IMR-90 (cell line): ENCODE measurements around the gene KCNMA1. TPM values are rescaled to one million over a fixed set of nuclear protein-coding genes. Genes with fewer than 3 reads are reported as not detected.

Experiments
- ATAC-seq: fragments of 200-7000 bp; cut with Tn5 transposase; 2 replicates; pipeline ENCODE4 v1.9.1; 2020; ENCODE audit warnings: low read depth, mild to moderate bottlenecking, moderate library complexity
- BruUV-seq: library from RNA; stranded (reverse); fragments of 400-500 nt; replicated peaks from 2 replicates; lab custom pipeline; 2021; lab: Mats Ljungman, UMichigan
- CTCF ChIA-PET: fragments of 300-600 bp; formaldehyde crosslinking; extraction: SDS; loops from one replicate; lab custom pipeline; 2021; ENCODE audit warnings: antibody characterized with exemption; lab: Yijun Ruan, JAX
- POLR2A ChIA-PET: fragments of 300-600 bp; sonication (Branson Sonifier 250); formaldehyde crosslinking; loops from one replicate; lab custom pipeline; 2022; ENCODE audit warnings: antibody characterized with exemption; ENCODE audit not compliant: unreplicated experiment; lab: Charles Lee
- DNase-seq: peaks from one replicate; pipeline ENCODE4 v3.0.0; 2013
- H2AFZ ChIP-seq: replicated peaks from 2 replicates; pipeline ENCODE3; 2013; ENCODE audit warnings: low read length, mild to moderate bottlenecking; ENCODE audit not compliant: poor library complexity
- H2AK5ac ChIP-seq: 2 replicates; pipeline ENCODE4 v1.6.1; 2013; ENCODE audit warnings: low read depth, low read length, inconsistent platforms
- H2AK9ac ChIP-seq: replicated peaks from 2 replicates; pipeline ENCODE3; 2013; ENCODE audit warnings: mild to moderate bottlenecking, low read depth, low read length, moderate library complexity; ENCODE audit not compliant: poor library complexity
- H2BK120ac ChIP-seq: 2 replicates; pipeline ENCODE4 v1.6.1; 2013; ENCODE audit warnings: low read depth, low read length, inconsistent platforms
- H2BK15ac ChIP-seq: 3 replicates; pipeline ENCODE4 v1.6.1; 2013; ENCODE audit warnings: low read depth, low read length, inconsistent platforms
- H2BK20ac ChIP-seq: 2 replicates; pipeline ENCODE4 v1.6.1; 2013; ENCODE audit warnings: low read depth, mild to moderate bottlenecking, inconsistent platforms, low read length, moderate library complexity
- H2BK5ac ChIP-seq: 2 replicates; pipeline ENCODE4 v1.6.1; 2013; ENCODE audit warnings: mild to moderate bottlenecking, low read depth, low read length, inconsistent platforms; ENCODE audit not compliant: poor library complexity, severe bottlenecking
- H3K14ac ChIP-seq: replicated peaks from 2 replicates; pipeline ENCODE4 v1.6.1; 2013; ENCODE audit warnings: low read depth, low read length, inconsistent platforms
- H3K18ac ChIP-seq: 2 replicates; pipeline ENCODE4 v1.6.1; 2013; ENCODE audit warnings: low read depth, low read length, control low read depth
- H3K23ac ChIP-seq: 2 replicates; pipeline ENCODE4 v1.6.1; 2013; ENCODE audit warnings: low read depth, low read length, inconsistent platforms
- H3K27ac ChIP-seq: 2 replicates; pipeline ENCODE4 v1.5.1; 2013; ENCODE audit warnings: mild to moderate bottlenecking, control low read depth, low read length; ENCODE audit not compliant: insufficient read depth
- H3K27me3 ChIP-seq: 2 replicates; pipeline ENCODE4 v1.6.1; 2013; ENCODE audit warnings: low read length; ENCODE audit not compliant: control insufficient read depth, insufficient read depth
- H3K36me3 ChIP-seq: 2 replicates; pipeline ENCODE4 v1.6.1; 2013; ENCODE audit warnings: low read length, mixed read lengths; ENCODE audit not compliant: control insufficient read depth, insufficient read depth
- H3K4ac ChIP-seq: 2 replicates; pipeline ENCODE4 v1.6.1; 2013; ENCODE audit warnings: low read depth, low read length, inconsistent platforms
- H3K4me1 ChIP-seq: 2 replicates; pipeline ENCODE4 v1.6.1; 2013; ENCODE audit warnings: low read length, mixed read lengths; ENCODE audit not compliant: control insufficient read depth, insufficient read depth
- H3K4me2 ChIP-seq: 2 replicates; pipeline ENCODE4 v1.6.1; 2013; ENCODE audit warnings: low read depth, mild to moderate bottlenecking, control low read depth, low read length, moderate library complexity
- H3K4me3 ChIP-seq: 2 replicates; pipeline ENCODE4 v1.5.1; 2013; ENCODE audit warnings: low read depth, mild to moderate bottlenecking, control low read depth, low read length, moderate library complexity; ENCODE audit not compliant: insufficient read depth
- H3K56ac ChIP-seq: 2 replicates; pipeline ENCODE4 v1.6.1; 2013; ENCODE audit warnings: low read length, inconsistent platforms; ENCODE audit not compliant: insufficient read depth; ENCODE audit errors: extremely low read depth
- H3K79me1 ChIP-seq, 2 experiments: 2 replicates each; pipeline ENCODE4 v1.6.1; 2013; ENCODE audit warnings: low read length in 2 of 2, inconsistent platforms in 1 of 2, low read depth in 1 of 2
- H3K9ac ChIP-seq: 2 replicates; pipeline ENCODE4 v1.6.1; 2013; ENCODE audit warnings: low read depth, low read length, control low read depth
- H3K9me1 ChIP-seq: 2 replicates; pipeline ENCODE4 v1.6.1; 2013; ENCODE audit warnings: low read length, inconsistent platforms; ENCODE audit not compliant: insufficient read depth
- H3K9me3 ChIP-seq: 2 replicates; pipeline ENCODE4 v1.6.1; 2013; ENCODE audit warnings: low read length; ENCODE audit not compliant: control insufficient read depth, insufficient read depth
- H4K20me1 ChIP-seq: 2 replicates; pipeline ENCODE4 v1.6.1; 2013; ENCODE audit warnings: low read length, inconsistent platforms; ENCODE audit not compliant: insufficient read depth
- H4K5ac ChIP-seq: 2 replicates; pipeline ENCODE4 v1.6.1; 2013; ENCODE audit warnings: mild to moderate bottlenecking, low read depth, low read length, control low read depth
- H4K8ac ChIP-seq, 2 experiments: 2 replicates each; pipeline ENCODE4 v1.6.1; 2013; ENCODE audit warnings: low read depth in 2 of 2, low read length in 2 of 2, control low read depth in 1 of 2, inconsistent platforms in 1 of 2
- H4K91ac ChIP-seq: 2 replicates; pipeline ENCODE4 v1.6.1; 2013; ENCODE audit warnings: low read depth, low read length, inconsistent platforms; ENCODE audit not compliant: insufficient read depth
- BHLHE40 ChIP-seq: fragments of 150-350 bp; IDR thresholded peaks from 2 replicates; pipeline ENCODE4 v1.6.1; 2016; ENCODE audit warnings: mild to moderate bottlenecking, low read depth, low read length
- CEBPB ChIP-seq: IDR thresholded peaks from 2 replicates; pipeline ENCODE4 v1.6.1; 2012; ENCODE audit warnings: low read depth, low read length, improper control_type of control experiment
- CHD1 ChIP-seq: IDR thresholded peaks from 2 replicates; pipeline ENCODE4 v1.6.1; 2012; ENCODE audit warnings: low read depth, low read length, improper control_type of control experiment
- CTCF ChIP-seq: conservative IDR thresholded peaks from 2 replicates; pipeline ENCODE4 v1.5.1; 2012; ENCODE audit warnings: mild to moderate bottlenecking, low read depth, low read length, improper control_type of control experiment
- ELK1 ChIP-seq: fragments of 150-350 bp; IDR thresholded peaks from 2 replicates; pipeline ENCODE4 v1.6.1; 2016; ENCODE audit warnings: low read depth, mild to moderate bottlenecking, low read length, moderate library complexity, borderline replicate concordance
- FOS ChIP-seq: fragments of 150-350 bp; IDR thresholded peaks from 2 replicates; pipeline ENCODE4 v1.6.1; 2016; ENCODE audit warnings: low read depth, low read length
- MAFK ChIP-seq: IDR thresholded peaks from 2 replicates; pipeline ENCODE4 v1.6.1; 2012; ENCODE audit warnings: low read depth, low read length, improper control_type of control experiment
- MXI1 ChIP-seq: IDR thresholded peaks from 2 replicates; pipeline ENCODE4 v1.6.1; 2012; ENCODE audit warnings: low read depth, mild to moderate bottlenecking, low read length, moderate library complexity, borderline replicate concordance
- NFE2L2 ChIP-seq: fragments of 150-350 bp; IDR thresholded peaks from 2 replicates; pipeline ENCODE4 v1.6.1; 2016; ENCODE audit warnings: low read depth, mild to moderate bottlenecking, low read length
- POLR2A ChIP-seq: IDR thresholded peaks from 2 replicates; pipeline ENCODE4 v1.6.1; 2012; ENCODE audit warnings: mild to moderate bottlenecking, low read depth, low read length
- RAD21 ChIP-seq: IDR thresholded peaks from 2 replicates; pipeline ENCODE4 v1.6.1; 2012; ENCODE audit warnings: low read length, improper control_type of control experiment
- RCOR1 ChIP-seq: IDR thresholded peaks from 2 replicates; pipeline ENCODE4 v1.6.1; 2012; ENCODE audit warnings: mild to moderate bottlenecking, low read length, improper control_type of control experiment; ENCODE audit not compliant: insufficient replicate concordance
- RFX5 ChIP-seq: IDR thresholded peaks from 2 replicates; pipeline ENCODE4 v1.8.0; 2012; ENCODE audit warnings: low read depth, mild to moderate bottlenecking, low read length, moderate library complexity
- SMC3 ChIP-seq: fragments of 150-350 bp; IDR thresholded peaks from 2 replicates; pipeline ENCODE4 v1.6.1; 2016; ENCODE audit warnings: low read depth, mild to moderate bottlenecking, antibody characterized with exemption, low read length, moderate library complexity
- USF2 ChIP-seq: fragments of 150-350 bp; IDR thresholded peaks from 2 replicates; pipeline ENCODE4 v1.6.1; 2017; ENCODE audit warnings: mild to moderate bottlenecking, antibody characterized with exemption, low read length, low read depth
- WGBS, 2 experiments: methylation state at CpG; one replicate each; pipeline versions ENCODE4 v1.1.5 to v1.1.7; 2013; ENCODE audit warnings: missing lambda C conversion rate in 2 of 2; ENCODE audit not compliant: insufficient read length in 1 of 2; ENCODE audit errors: extremely low coverage in 2 of 2; 5-methylcytosine and 5-hydroxymethylcytosine counted together
- dilution Hi-C: fragments of 300-500 bp; cut with HindIII; formaldehyde crosslinking; loops from one replicate; pipeline ENCODE4 v1.14.3; 2018; ENCODE audit warnings: low sequenced_read_pairs; ENCODE audit not compliant: unreplicated experiment
- in situ Hi-C: fragments of 300-500 bp; cut with MboI; formaldehyde crosslinking; loops from 3 replicates; pipeline ENCODE4 v1.14.3; 2019; ENCODE audit warnings: low sequenced_read_pairs, inconsistent platforms, mixed read lengths
- intact Hi-C: fragments of 100-400 bp; cut with micrococcal nuclease; formaldehyde crosslinking; loops from 2 replicates; pipeline ENCODE4 v1.10.0; 2022
- polyA plus RNA-seq, 3 experiments: library from polyadenylated mRNA; depleted of rRNA; stranded (reverse); fragments of >200 nt; gene quantifications; 2 replicates each; pipeline ENCODE4 v1.2.3, GENCODE V29; 2012; ENCODE audit warnings: low replicate concordance in 1 of 3
- total RNA-seq: library from RNA; depleted of rRNA; stranded (reverse); fragments of >200 nt; gene quantifications from 2 replicates; pipeline ENCODE4 v1.2.3, GENCODE V29; 2012

KCNMA1 gene
- total and polyA plus RNA-seq, 2 of the 4 experiments (the other 2 are of a cell fraction) = 25.6 to 29.6 TPM

- no peak overlapping the region for H4K8ac ChIP-seq
- dilution Hi-C loops = no loop called here
- H3K4me2 ChIP-seq = no peak overlapping the region
- H2BK15ac ChIP-seq = no peak overlapping the region
- no peak overlapping the region for H3K4me3 ChIP-seq
- POLR2A ChIA-PET = no interaction called here
- H2BK120ac ChIP-seq = no peak overlapping the region
- peaks cover 2% of the 10 kb centered on the region; the same call in 1 of the 2 replicates for H3K27me3 ChIP-seq
- no peaks in the 10 kb centered on the region for H4K20me1 ChIP-seq
- TF ChIP-seq USF2 (no peak), NFE2L2 (no peak), SMC3 (no peak), MAFK (no peak), POLR2A (no peak), CHD1 (no peak), RAD21 (no peak), BHLHE40 (no peak), CEBPB (no peak), FOS (no peak), RCOR1 (no peak), RFX5 (no peak), MXI1 (no peak), CTCF (no peak), ELK1 (no peak)
- whole genome bisulfite sequencing, 2 experiments = no CpG with 5 or more reads among the region's 1 CpG
- no peak overlapping the region for H4K5ac ChIP-seq
- no peak for ATAC-seq
- no peak overlapping the region for H3K14ac ChIP-seq
- no peak overlapping the region for H3K18ac ChIP-seq
- no peak overlapping the region for H3K23ac ChIP-seq
- H3K36me3 ChIP-seq = no peaks in the 10 kb centered on the region
- no peak overlapping the region for H3K27ac ChIP-seq
- no peak overlapping the region for H2AK5ac ChIP-seq
- no peaks in the 10 kb centered on the region; the same call in 1 of the 2 replicates for H3K9me1 ChIP-seq
- BruUV-seq = no TSS peak
- no peak overlapping the region for H3K4ac ChIP-seq
- no peak overlapping the region for H2AFZ ChIP-seq
- no peak overlapping the region for H3K56ac ChIP-seq
- H3K9me3 ChIP-seq = peaks cover 6% of the 10 kb centered on the region
- no peak overlapping the region for H2BK5ac ChIP-seq
- no peak for DNase-seq
- no peak overlapping the region for H4K91ac ChIP-seq
- H3K4me1 ChIP-seq = no peaks in the 10 kb centered on the region
- H3K79me1 ChIP-seq = no peaks in the 10 kb centered on the region; a peak in 1 of 4 replicates
- H3K9ac ChIP-seq = no peak overlapping the region
- H2BK20ac ChIP-seq = no peak overlapping the region
- intact Hi-C loops = no loop called here
- CTCF ChIA-PET = no interaction called here
- in situ Hi-C loops = no loop called here
- H2AK9ac ChIP-seq = no peak overlapping the region
These were observed 298.4 kb downstream of the KCNMA1 start for GRCh38 chr10:77339166-77339565.
